ENCODE measurements around the gene PLEKHG4. TPM values are rescaled to one million over a fixed set of nuclear protein-coding genes. Genes with fewer than 3 reads are reported as not detected.

Gene PLEKHG4
- polyA plus RNA-seq, 1 of the 3 experiments (the other 2 are of a cell fraction), result 65.5 TPM

GRCh38 chr16:67248401-67249177 is 30.7 kb upstream of the PLEKHG4 start, which contains the start of gene SLC9A5:
SLC9A5 (plus strand) TSS chr16:67248979; CDS start chr16:67249015, 36 bp downstream.
- DNase-seq, result peak; percentile 86
- Histone ChIP-seq H3K36me3 (replicated peaks in 1 of 2; ENCODE audit: control insufficient read depth in 1 of 2, insufficient read depth in 2 of 2, low read length in 1 of 2) (no peaks in the 10 kb centered on the region), H3K4me3 (ENCODE audit: low read depth in 2 of 2, low read length in 1 of 2) (peak within 1 kb of the TSS; percentile 92 to 95), H3K9ac (peak within 1 kb of the TSS; percentile 88), H3K27ac (ENCODE audit: low read depth in 2 of 2, low read length in 1 of 2) (peak within 1 kb of the TSS; percentile 46 to 69; a peak in 3 of 4 replicates), H3K9me3 (no peaks in the 10 kb centered on the region), H3K4me2 (peak within 1 kb of the TSS; percentile 98), H3F3A (replicated peaks; ENCODE audit: insufficient read depth) (peaks cover 34% of the 10 kb centered on the region), H3K79me2 (ENCODE audit: insufficient read depth) (peaks cover 32% of the 10 kb centered on the region), H3K4me1 (ENCODE audit: control insufficient read depth in 1 of 2, insufficient read depth in 2 of 2, low read depth in 1 of 2, low read length in 1 of 2) (peaks cover 37 to 45% of the 10 kb centered on the region in 2 experiments), H4K20me1 (ENCODE audit: insufficient read depth) (no peaks in the 10 kb centered on the region), H3K27me3 (ENCODE audit: insufficient read depth) (no peaks in the 10 kb centered on the region), H2AFZ (ENCODE audit: low read depth) (peak within 1 kb of the TSS; percentile 85), H3K9me2 (no peaks in the 10 kb centered on the region)
- POLR2A ChIA-PET, result interaction anchor here (0.7 to 4.0 kb wide), 5 partner anchors 12 to 236 kb away, joined by 4 to 14 read pairs (median 4); partner anchors contain the start of genes KCTD19, LRRC36 and TMEM208
- whole genome bisulfite sequencing (ENCODE audit: low lambda C conversion rate), result under 1% methylated on average over 21 of the region's 75 CpGs
- CTCF ChIA-PET, result interaction anchor here (0.9 to 4.5 kb wide), 14 partner anchors 9 to 232 kb away, joined by 3 to 21 read pairs (median 4); partner anchors contain the start of genes ATP6V0D1, KCTD19, LRRC36 and TMEM208
- TF ChIP-seq ELF1 (IDR thresholded peaks at IDR 0.05) (no peak), TCF12 (IDR thresholded peaks at IDR 0.05) (no peak), POLR2AphosphoS5 (IDR thresholded peaks at IDR 0.05; ENCODE audit: low read depth, low read length) (no peak), NRF1 (IDR thresholded peaks at IDR 0.05; ENCODE audit: low read depth, low read length) (peak; percentile 72), USF1 (IDR thresholded peaks at IDR 0.05; ENCODE audit: borderline replicate concordance, low read depth) (peak; percentile 53; the same call in 1 of the 2 replicates), TAF1 (IDR thresholded peaks at IDR 0.05; ENCODE audit: borderline replicate concordance, low read depth, low read length) (no peak), FOXM1 (IDR thresholded peaks at IDR 0.05; ENCODE audit: low read depth) (no peak), CTCF (IDR thresholded peaks at IDR 0.05) (peak; percentile 32; the same call in 1 of the 2 replicates), FOXJ3 (CRISPR knock-in tag; IDR thresholded peaks at IDR 0.05) (no peak), TEAD4 (IDR thresholded peaks at IDR 0.05; ENCODE audit: borderline replicate concordance, insufficient read depth) (no peak), MXI1 (IDR thresholded peaks at IDR 0.05; ENCODE audit: low read depth, low read length) (peak; percentile 76; the same call in 1 of the 2 replicates), EZH2phosphoT487 (IDR thresholded peaks at IDR 0.05; ENCODE audit: borderline replicate concordance, low read depth) (no peak), JUND (IDR thresholded peaks at IDR 0.05) (no peak)

Measured in SK-N-SH (cell line).